Loucy (cell line): ENCODE results near the gene MARCHF6.

Source experiments
- CTCF ChIP-seq: fragments of 200-600 bp; sonication (generic); conservative IDR thresholded peaks from 2 replicates; pipeline ENCODE4 v1.5.1; 2014; ENCODE audit warnings: mild to moderate bottlenecking, antibody characterized with exemption, low read length
- EZH2phosphoT487 ChIP-seq: fragments of 200-600 bp; IDR thresholded peaks from 2 replicates; pipeline ENCODE4 v1.6.1; 2018; ENCODE audit warnings: antibody characterized with exemption, mild to moderate bottlenecking, moderate library complexity, borderline replicate concordance

- TF ChIP-seq CTCF (no peak), EZH2phosphoT487 (no peak)
Measured at GRCh38 chr5:10372726-10373709, 19.5 kb downstream of the MARCHF6 start.
